ENCODE data around the gene ZBTB39. TPM values are rescaled to one million over a fixed set of nuclear protein-coding genes. Genes with fewer than 3 reads are reported as not detected.

ZBTB39 gene
- total and polyA plus RNA-seq, 2 of the 8 experiments (the other 6 are each of a cell fraction or from before 2014, with no cell fraction given), result 19.3 to 25.0 TPM

DNA sequence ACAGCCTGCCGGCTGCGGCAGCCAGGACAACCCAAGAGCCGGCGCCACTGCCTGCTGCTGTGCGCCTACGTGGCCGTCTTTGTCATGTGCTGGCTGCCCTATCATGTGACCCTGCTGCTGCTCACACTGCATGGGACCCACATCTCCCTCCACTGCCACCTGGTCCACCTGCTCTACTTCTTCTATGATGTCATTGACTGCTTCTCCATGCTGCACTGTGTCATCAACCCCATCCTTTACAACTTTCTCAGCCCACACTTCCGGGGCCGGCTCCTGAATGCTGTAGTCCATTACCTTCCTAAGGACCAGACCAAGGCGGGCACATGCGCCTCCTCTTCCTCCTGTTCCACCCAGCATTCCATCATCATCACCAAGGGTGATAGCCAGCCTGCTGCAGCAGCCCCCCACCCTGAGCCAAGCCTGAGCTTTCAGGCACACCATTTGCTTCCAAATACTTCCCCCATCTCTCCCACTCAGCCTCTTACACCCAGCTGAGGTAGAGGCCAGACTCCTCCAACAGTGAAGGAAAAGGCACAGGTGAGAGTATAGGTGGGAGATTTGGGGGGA, 10.3 kb downstream of the ZBTB39 start (continued):
- TF ChIP-seq CHD1 (IDR thresholded peaks at IDR 0.05; ENCODE audit: low read depth, low read length) (no peak), SP2 (IDR thresholded peaks at IDR 0.05; ENCODE audit: low read length) (no peak), HDAC2 (IDR thresholded peaks at IDR 0.05; ENCODE audit: borderline replicate concordance in 1 of 2, low read depth in 2 of 2, low read length in 2 of 2) (no peak), RNF2 (IDR thresholded peaks at IDR 0.05; ENCODE audit: borderline replicate concordance, low read depth, low read length, missing control alignments, poor library complexity, severe bottlenecking) (no peak), RXRA (IDR thresholded peaks at IDR 0.05; ENCODE audit: insufficient read depth, low read depth, low read length) (no peak), POU5F1 (IDR thresholded peaks at IDR 0.05; ENCODE audit: low read depth, low read length) (no peak), EZH2 (IDR thresholded peaks at IDR 0.05; ENCODE audit: low read depth, low read length, severe bottlenecking) (no peak)

Data from H1 (cell line).